HCT116 (cell line): ENCODE results near the gene GMCL1. TPM values are rescaled to one million over a fixed set of nuclear protein-coding genes. Genes with fewer than 3 reads are reported as not detected.

Source experiments
- ATAC-seq: fragments of 200-7000 bp; cut with Tn5 transposase; 2 replicates; pipeline ENCODE4 v1.9.1; 2020; ENCODE audit warnings: mild to moderate bottlenecking, moderate library complexity
- BruUV-seq: library from RNA; stranded (reverse); fragments of 400-500 nt; replicated peaks from 2 replicates; lab custom pipeline; 2021; lab: Mats Ljungman, UMichigan
- CTCF ChIA-PET: fragments of 300-600 bp; sonication (Branson Sonifier 250); formaldehyde crosslinking; loops from one replicate; lab custom pipeline; 2021; ENCODE audit warnings: antibody characterized with exemption; lab: Charles Lee
- POLR2A ChIA-PET: fragments of 300-600, 350-600 bp; sonication (Branson Sonifier 250); formaldehyde crosslinking; loops from one replicate; lab custom pipeline; 2021; ENCODE audit warnings: antibody characterized with exemption; lab: Charles Lee
- RAD21 ChIA-PET, 2 experiments: fragments of 300-600 bp; sonication (Branson Sonifier 250); formaldehyde crosslinking; loops; one replicate each; lab custom pipeline; 2023; ENCODE audit warnings: low total read pairs in 2 of 2; ENCODE audit not compliant: uncharacterized antibody in 2 of 2, unreplicated experiment in 2 of 2, low non-redundant PET in 1 of 2; lab: Charles Lee
- DNase-seq: peaks from one replicate; pipeline ENCODE4 v3.0.0-alpha.2; 2010; ENCODE audit warnings: low read depth, low spot score
- H2AFZ ChIP-seq: fragments of 200-600 bp; shearing (Covaris generic), sonication (generic); 2 replicates; pipeline ENCODE4 v1.6.1; 2017; ENCODE audit warnings: low read depth, mixed run types, mixed read lengths, antibody characterized with exemption, low read length; ENCODE audit not compliant: poor library complexity, severe bottlenecking
- H3K27ac ChIP-seq: 2 replicates; pipeline ENCODE4 v1.5.1; 2012; ENCODE audit warnings: low read depth, low read length
- H3K27me3 ChIP-seq: fragments of 200-600 bp; sonication (generic); 2 replicates; pipeline ENCODE4 v1.6.1; 2016; ENCODE audit warnings: mixed run types, low read length, mixed read lengths; ENCODE audit not compliant: insufficient read depth
- H3K36me3 ChIP-seq, 2 experiments: fragments of 200-500 bp in 1 of 2; fragments of 200-600 bp in 1 of 2; sonication (Bioruptor generic) in 1 of 2; sonication (generic) in 1 of 2; 2 replicates each; pipeline versions ENCODE4 v1.5.1 to v1.6.1; 2014 to 2016; ENCODE audit warnings: low read length in 2 of 2, inconsistent platforms in 1 of 2, mixed read lengths in 1 of 2, mixed run types in 1 of 2; ENCODE audit not compliant: insufficient read depth in 2 of 2, control insufficient read depth in 1 of 2
- H3K4me1 ChIP-seq, 2 experiments: fragments of 200-600 bp in 1 of 2; sonication (generic) in 1 of 2; 2 replicates each; pipeline versions ENCODE4 v1.5.1 to v1.6.1; 2012 to 2017; ENCODE audit warnings: low read length in 2 of 2, inconsistent platforms in 1 of 2, mild to moderate bottlenecking in 1 of 2, mixed read lengths in 1 of 2, mixed run types in 1 of 2, moderate library complexity in 1 of 2; ENCODE audit not compliant: insufficient read depth in 2 of 2, control insufficient read depth in 1 of 2
- H3K4me2 ChIP-seq: fragments of 200-600 bp; sonication (generic); 2 replicates; pipeline ENCODE4 v1.6.1; 2017; ENCODE audit warnings: mixed run types, low read length, mixed read lengths
- H3K4me3 ChIP-seq, 2 experiments: fragments of 200-600 bp in 1 of 2; sonication (generic) in 1 of 2; replicated peaks in 1 of 2; 2 replicates each; pipeline ENCODE4 v1.5.1; 2011 to 2016; ENCODE audit warnings: low read length in 2 of 2, control low read depth in 1 of 2, low read depth in 1 of 2, mild to moderate bottlenecking in 1 of 2, mixed read lengths in 1 of 2, mixed run types in 1 of 2
- H3K79me2 ChIP-seq: fragments of 200-600 bp; sonication (generic); 2 replicates; pipeline ENCODE4 v1.6.1; 2017; ENCODE audit warnings: mild to moderate bottlenecking, mixed run types, low read length, moderate library complexity, mixed read lengths; ENCODE audit not compliant: insufficient read depth
- H3K9ac ChIP-seq: fragments of 200-600 bp; sonication (generic); 2 replicates; pipeline ENCODE4 v1.6.1; 2016; ENCODE audit warnings: low read length, mixed read lengths
- H3K9me2 ChIP-seq: fragments of 200-600 bp; sonication (generic), shearing (Covaris generic); 2 replicates; pipeline ENCODE4 v1.6.1; 2017; ENCODE audit warnings: mixed run types, mild to moderate bottlenecking, moderate library complexity; ENCODE audit not compliant: insufficient read depth
- H3K9me3 ChIP-seq, 2 experiments: fragments of 200-500 bp in 1 of 2; fragments of 200-600 bp in 1 of 2; sonication (Bioruptor generic) in 1 of 2; sonication (generic) in 1 of 2; 2 replicates each; pipeline ENCODE4 v1.6.1; 2014 to 2017; ENCODE audit warnings: low read length in 2 of 2, mixed read lengths in 2 of 2, inconsistent platforms in 1 of 2, low read depth in 1 of 2, mild to moderate bottlenecking in 1 of 2, mixed run types in 1 of 2, moderate library complexity in 1 of 2; ENCODE audit not compliant: control insufficient read depth in 1 of 2, insufficient read depth in 1 of 2
- H4K20me1 ChIP-seq: fragments of 200-600 bp; sonication (generic), shearing (Covaris generic); 2 replicates; pipeline ENCODE4 v1.6.1; 2017; ENCODE audit warnings: mixed run types, mild to moderate bottlenecking, moderate library complexity; ENCODE audit not compliant: insufficient read depth
- ATF3 ChIP-seq: IDR thresholded peaks from 2 replicates; pipeline ENCODE4 v1.6.1; 2012
- CBX3 ChIP-seq: IDR thresholded peaks from 2 replicates; pipeline ENCODE4 v1.6.1; 2012; ENCODE audit warnings: low read depth
- CTCF ChIP-seq, 3 experiments: fragments of 200-600 bp in 1 of 3; sonication (generic) in 1 of 3; IDR thresholded peaks in 2 of 3; conservative IDR thresholded peaks in 1 of 3; 2 replicates each; pipeline ENCODE4 v1.5.1; 2012 to 2017; ENCODE audit warnings: low read depth in 2 of 3, low read length in 2 of 3, antibody characterized with exemption in 1 of 3, borderline replicate concordance in 1 of 3, control low read depth in 1 of 3, mild to moderate bottlenecking in 1 of 3, mixed read lengths in 1 of 3, mixed run types in 1 of 3, moderate library complexity in 1 of 3; ENCODE audit not compliant: insufficient read depth in 1 of 3
- EGR1 ChIP-seq: IDR thresholded peaks from 2 replicates; pipeline ENCODE4 v1.6.1; 2012; ENCODE audit warnings: low read depth
- FOSL1 ChIP-seq: IDR thresholded peaks from 2 replicates; pipeline ENCODE4 v1.6.1; 2012; ENCODE audit warnings: low read depth
- POLR2A ChIP-seq: IDR thresholded peaks from 2 replicates; pipeline ENCODE4 v1.7.0; 2011; ENCODE audit warnings: borderline replicate concordance; ENCODE audit not compliant: insufficient read depth, insufficient read length; ENCODE audit errors: extremely low read depth
- POLR2AphosphoS5 ChIP-seq: IDR thresholded peaks from 2 replicates; pipeline ENCODE4 v1.6.1; 2011; ENCODE audit warnings: mild to moderate bottlenecking, low read depth, low read length, moderate library complexity
- SIN3A ChIP-seq: IDR thresholded peaks from 2 replicates; pipeline ENCODE4 v1.6.1; 2012; ENCODE audit warnings: low read depth
- SP1 ChIP-seq: IDR thresholded peaks from 2 replicates; pipeline ENCODE4 v1.6.1; 2012; ENCODE audit warnings: low read depth
- SRF ChIP-seq: IDR thresholded peaks from 2 replicates; pipeline ENCODE4 v1.6.1; 2012; ENCODE audit warnings: low read depth
- TCF7L2 ChIP-seq: IDR thresholded peaks from 2 replicates; pipeline ENCODE4 v1.7.0; 2011; ENCODE audit warnings: borderline replicate concordance, inconsistent platforms; ENCODE audit not compliant: insufficient read depth, insufficient read length; ENCODE audit errors: extremely low read depth
- ZFX ChIP-seq: fragments of 450-650 bp; IDR thresholded peaks from 2 replicates; pipeline ENCODE4 v1.6.1; 2017
- intact Hi-C: fragments of 100-400 bp; cut with micrococcal nuclease; formaldehyde crosslinking; loops from 2 replicates; pipeline ENCODE4 v1.10.0; 2022
- total RNA-seq: library from RNA; stranded (reverse); gene quantifications from one replicate; pipeline ENCODE4 v1.2.1, GENCODE V29; 2021; ENCODE audit not compliant: unreplicated experiment

The GMCL1 gene
- total RNA-seq, 1 experiment from 2014 or later = 16.7 TPM

GRCh38 chr2:69786052-69786560, 43.4 kb upstream of the GMCL1 start:
- ATAC-seq = no peak
- no TSS peak for BruUV-seq
- CTCF ChIA-PET = no interaction called here

More at GRCh38 chr2:69786052-69786560, 43.4 kb upstream of the GMCL1 start:
- Histone ChIP-seq H3K27ac (no peak overlapping the region), H3K4me2 (no peak overlapping the region), H3K9me3 (no peaks in the 10 kb centered on the region), H3K9ac (no peak overlapping the region), H4K20me1 (no peaks in the 10 kb centered on the region), H3K4me1 (peaks cover 9 to 10% of the 10 kb centered on the region in 2 experiments), H3K9me2 (no peaks in the 10 kb centered on the region), H3K36me3 (no peaks in the 10 kb centered on the region), H3K79me2 (no peaks in the 10 kb centered on the region), H3K4me3 (no peak overlapping the region), H2AFZ (no peak overlapping the region), H3K27me3 (no peaks in the 10 kb centered on the region)
- RAD21 ChIA-PET = no interaction called here
- intact Hi-C loops = no loop called here
- TF ChIP-seq POLR2AphosphoS5 = no peak
- no peak for TF ChIP-seq SIN3A
- no peak for TF ChIP-seq TCF7L2
- no peak for TF ChIP-seq FOSL1
- TF ChIP-seq CTCF (IDR thresholded peaks at IDR 0.05 in 2 of 3, conservative IDR thresholded peaks at IDR 0.05 in 1 of 3; ENCODE audit: borderline replicate concordance in 1 of 3, insufficient read depth in 1 of 3, low read depth in 2 of 3, low read length in 2 of 3) = no peak
- no peak for TF ChIP-seq ATF3
- no peak for TF ChIP-seq ZFX
- TF ChIP-seq SP1 = no peak
- TF ChIP-seq CBX3 = no peak
- TF ChIP-seq SRF = no peak
- TF ChIP-seq EGR1 = no peak
- TF ChIP-seq POLR2A = no peak
- POLR2A ChIA-PET = no interaction called here
- DNase-seq = no peak
